ENCODE measurements around the gene PSKH1.

DNA sequence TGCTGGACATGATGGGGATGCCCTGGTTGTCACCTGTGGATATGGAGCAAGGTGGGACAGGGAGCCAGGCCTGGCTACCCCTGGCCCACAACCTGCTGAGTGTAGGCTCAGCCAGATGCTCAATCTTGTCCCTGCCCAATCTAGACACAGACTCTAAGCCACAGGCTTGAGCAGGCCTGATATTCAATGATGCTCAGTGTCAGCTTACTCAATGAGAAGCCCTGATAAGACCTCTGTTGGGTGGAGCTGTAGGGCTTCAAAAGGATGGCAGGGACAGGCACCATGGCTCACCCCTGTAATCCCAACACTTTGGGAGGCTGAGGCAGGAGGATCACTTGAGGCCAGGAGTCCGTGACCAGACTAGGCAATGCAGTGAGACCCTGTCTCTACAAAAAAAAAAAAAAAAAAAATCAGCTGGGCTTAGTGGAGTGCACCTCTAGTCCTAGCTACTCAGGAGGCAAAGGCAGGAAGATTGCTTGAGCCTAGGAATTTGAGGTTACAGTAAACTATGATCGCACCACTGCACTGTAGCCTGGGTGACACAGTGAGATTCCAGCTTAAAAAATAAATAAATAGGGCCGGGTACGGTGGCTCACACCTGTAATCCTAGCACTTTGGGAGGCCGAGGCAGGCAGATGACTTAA lies 47.5 kb downstream of the PSKH1 start:
- TF ChIP-seq ZNF426 (tag by site-specific recombination; IDR thresholded peaks at IDR 0.05) (no peak), YY1 (tag by site-specific recombination; IDR thresholded peaks at IDR 0.05) (no peak), ZNF501 (tag by site-specific recombination; IDR thresholded peaks at IDR 0.05) (no peak), CTCF (tag by site-specific recombination; IDR thresholded peaks at IDR 0.05) (no peak), ZNF549 (tag by site-specific recombination; IDR thresholded peaks at IDR 0.05) (no peak), ZNF354C (tag by site-specific recombination; IDR thresholded peaks at IDR 0.05; ENCODE audit: borderline replicate concordance, low read depth) (no peak), ZXDB (tag by site-specific recombination; IDR thresholded peaks at IDR 0.05) (no peak), TCF7L2 (IDR thresholded peaks at IDR 0.05; ENCODE audit: borderline replicate concordance, low read depth, low read length) (no peak), GFI1B (tag by site-specific recombination; IDR thresholded peaks at IDR 0.05) (no peak), MYNN (tag by site-specific recombination; IDR thresholded peaks at IDR 0.05; ENCODE audit: borderline replicate concordance) (no peak), ZNF335 (tag by site-specific recombination; conservative IDR thresholded peaks at IDR 0.05) (no peak)
- TF ChIP-seq, protein P1, sequence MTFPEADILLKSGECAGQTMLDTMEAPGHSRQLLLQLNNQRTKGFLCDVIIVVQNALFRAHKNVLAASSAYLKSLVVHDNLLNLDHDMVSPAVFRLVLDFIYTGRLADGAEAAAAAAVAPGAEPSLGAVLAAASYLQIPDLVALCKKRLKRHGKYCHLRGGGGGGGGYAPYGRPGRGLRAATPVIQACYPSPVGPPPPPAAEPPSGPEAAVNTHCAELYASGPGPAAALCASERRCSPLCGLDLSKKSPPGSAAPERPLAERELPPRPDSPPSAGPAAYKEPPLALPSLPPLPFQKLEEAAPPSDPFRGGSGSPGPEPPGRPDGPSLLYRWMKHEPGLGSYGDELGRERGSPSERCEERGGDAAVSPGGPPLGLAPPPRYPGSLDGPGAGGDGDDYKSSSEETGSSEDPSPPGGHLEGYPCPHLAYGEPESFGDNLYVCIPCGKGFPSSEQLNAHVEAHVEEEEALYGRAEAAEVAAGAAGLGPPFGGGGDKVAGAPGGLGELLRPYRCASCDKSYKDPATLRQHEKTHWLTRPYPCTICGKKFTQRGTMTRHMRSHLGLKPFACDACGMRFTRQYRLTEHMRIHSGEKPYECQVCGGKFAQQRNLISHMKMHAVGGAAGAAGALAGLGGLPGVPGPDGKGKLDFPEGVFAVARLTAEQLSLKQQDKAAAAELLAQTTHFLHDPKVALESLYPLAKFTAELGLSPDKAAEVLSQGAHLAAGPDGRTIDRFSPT (tag by site-specific recombination; IDR thresholded peaks at IDR 0.05) = no peak
- TF ChIP-seq, protein P2, sequence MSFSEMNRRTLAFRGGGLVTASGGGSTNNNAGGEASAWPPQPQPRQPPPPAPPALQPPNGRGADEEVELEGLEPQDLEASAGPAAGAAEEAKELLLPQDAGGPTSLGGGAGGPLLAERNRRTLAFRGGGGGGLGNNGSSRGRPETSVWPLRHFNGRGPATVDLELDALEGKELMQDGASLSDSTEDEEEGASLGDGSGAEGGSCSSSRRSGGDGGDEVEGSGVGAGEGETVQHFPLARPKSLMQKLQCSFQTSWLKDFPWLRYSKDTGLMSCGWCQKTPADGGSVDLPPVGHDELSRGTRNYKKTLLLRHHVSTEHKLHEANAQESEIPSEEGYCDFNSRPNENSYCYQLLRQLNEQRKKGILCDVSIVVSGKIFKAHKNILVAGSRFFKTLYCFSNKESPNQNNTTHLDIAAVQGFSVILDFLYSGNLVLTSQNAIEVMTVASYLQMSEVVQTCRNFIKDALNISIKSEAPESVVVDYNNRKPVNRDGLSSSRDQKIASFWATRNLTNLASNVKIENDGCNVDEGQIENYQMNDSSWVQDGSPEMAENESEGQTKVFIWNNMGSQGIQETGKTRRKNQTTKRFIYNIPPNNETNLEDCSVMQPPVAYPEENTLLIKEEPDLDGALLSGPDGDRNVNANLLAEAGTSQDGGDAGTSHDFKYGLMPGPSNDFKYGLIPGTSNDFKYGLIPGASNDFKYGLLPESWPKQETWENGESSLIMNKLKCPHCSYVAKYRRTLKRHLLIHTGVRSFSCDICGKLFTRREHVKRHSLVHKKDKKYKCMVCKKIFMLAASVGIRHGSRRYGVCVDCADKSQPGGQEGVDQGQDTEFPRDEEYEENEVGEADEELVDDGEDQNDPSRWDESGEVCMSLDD (tag by site-specific recombination; IDR thresholded peaks at IDR 0.05) = no peak
